BJ (cell line): Measurements from ENCODE around the gene C5. TPM values are rescaled to one million over a fixed set of nuclear protein-coding genes. Genes with fewer than 3 reads are reported as not detected.

Experiments used
- CTCF ChIA-PET: fragments of 350-600 bp; formaldehyde crosslinking; extraction: SDS; loops from one replicate; lab custom pipeline; 2021; ENCODE audit warnings: antibody characterized with exemption, inconsistent platforms; lab: Yijun Ruan, JAX
- POLR2A ChIA-PET: fragments of 300-600 bp; sonication (Branson Sonifier 250); formaldehyde crosslinking; extraction: SDS; loops from one replicate; lab custom pipeline; 2021; ENCODE audit warnings: antibody characterized with exemption; lab: Charles Lee
- DNase-seq: peaks from one replicate; pipeline ENCODE4 v3.0.0-alpha.2; 2011; ENCODE audit warnings: low read depth
- H3K27me3 ChIP-seq: 2 replicates; pipeline ENCODE4 v1.6.0; 2011; ENCODE audit warnings: low read length; ENCODE audit not compliant: control insufficient read depth, insufficient read depth
- H3K36me3 ChIP-seq: 2 replicates; pipeline ENCODE4 v1.5.1; 2011; ENCODE audit warnings: low read length; ENCODE audit not compliant: control insufficient read depth, insufficient read depth
- H3K4me3 ChIP-seq: 2 replicates; pipeline ENCODE4 v1.5.1; 2011; ENCODE audit warnings: low read depth, mild to moderate bottlenecking, control low read depth, low read length
- CTCF ChIP-seq: IDR thresholded peaks from 2 replicates; pipeline ENCODE4 v1.5.1; 2011; ENCODE audit warnings: low read depth, mild to moderate bottlenecking, control low read depth, inconsistent platforms, low read length, moderate library complexity; ENCODE audit not compliant: insufficient read depth
- polyA plus RNA-seq: library from polyadenylated mRNA; depleted of rRNA; stranded (reverse); fragments of >200 nt; gene quantifications from 2 replicates; pipeline ENCODE4 v1.2.3, GENCODE V29; 2011

The C5 gene
- polyA plus RNA-seq, 1 experiment, result 1.4 TPM

GRCh38 chr9:120999317-120999716 lies 50.8 kb downstream of the C5 start:
- Histone ChIP-seq H3K27me3 (no peaks in the 10 kb centered on the region), H3K4me3 (no peak overlapping the region), H3K36me3 (no peaks in the 10 kb centered on the region)
- CTCF ChIA-PET, result interaction anchor here (0.5 to 2.1 kb wide), 4 partner anchors 15 to 72 kb away, joined by 3 to 7 read pairs (median 3); no protein-coding TSS in a partner anchor
- POLR2A ChIA-PET, result no interaction called here
- no peak for TF ChIP-seq CTCF
- no peak for DNase-seq

GRCh38 chr9:120998111-120998510 lies 52.0 kb downstream of the C5 start:
- ChIA-PET POLR2A (interaction anchor here (0.5 kb wide), 1 partner anchor 37 kb away, joined by 4 read pairs; no protein-coding TSS in a partner anchor), CTCF (interaction anchor here (2.1 kb wide), 1 partner anchor 74 kb away, joined by 7 read pairs; no protein-coding TSS in a partner anchor)
- Histone ChIP-seq H3K27me3 (no peaks in the 10 kb centered on the region), H3K36me3 (no peaks in the 10 kb centered on the region), H3K4me3 (no peak overlapping the region)
- no peak for DNase-seq
- no peak for TF ChIP-seq CTCF

- ChIA-PET CTCF (interaction anchor here (2.1 kb wide), 1 partner anchor 74 kb away, joined by 7 read pairs; no protein-coding TSS in a partner anchor), POLR2A (no interaction called here)
- TF ChIP-seq CTCF, result no peak
- no peaks in the 10 kb centered on the region for H3K27me3 ChIP-seq
- H3K4me3 ChIP-seq, result no peak overlapping the region
- DNase-seq, result no peak
- no peaks in the 10 kb centered on the region for H3K36me3 ChIP-seq
These were observed 52.6 kb downstream of the C5 start for GRCh38 chr9:120997502-120997901.

- DNase-seq, result no peak
- Histone ChIP-seq H3K36me3 (no peaks in the 10 kb centered on the region), H3K4me3 (no peak overlapping the region), H3K27me3 (no peaks in the 10 kb centered on the region)
- POLR2A ChIA-PET, result no interaction called here
- CTCF ChIA-PET, result interaction anchor here (0.6 kb wide), 1 partner anchor 14 kb away, joined by 3 read pairs; no protein-coding TSS in a partner anchor
- no peak for TF ChIP-seq CTCF
These were observed 53.7 kb downstream of the C5 start for GRCh38 chr9:120996409-120996808.

- no peak for DNase-seq
- ChIA-PET CTCF (interaction anchor here (1.0 to 6.3 kb wide), 2 partner anchors 71 to 79 kb away, joined by 3 to 75 read pairs; no protein-coding TSS in a partner anchor), POLR2A (no interaction called here)
These were observed 61.0 kb downstream of the C5 start for GRCh38 chr9:120989065-120989464.

More at GRCh38 chr9:120989065-120989464, 61.0 kb downstream of the C5 start:
- H3K36me3 ChIP-seq, result no peaks in the 10 kb centered on the region
- TF ChIP-seq CTCF, result no peak
- no peak overlapping the region for H3K4me3 ChIP-seq
- H3K27me3 ChIP-seq, result no peaks in the 10 kb centered on the region
